Vagina (tissue), 2 donors: ENCODE measurements around the gene CNTLN. TPM values are rescaled to one million over a fixed set of nuclear protein-coding genes. Genes with fewer than 3 reads are reported as not detected.
"Not testable (repeated sequence)": the region's sequence is repeated elsewhere in the genome, so short reads cannot be mapped to it uniquely, and the experiment has no call there.

ENCODE experiments used
- DNase-seq, 2 donors: peaks; one replicate each; pipeline ENCODE4 v3.0.0-alpha.2; 2017; ENCODE audit errors: extremely low spot score in 2 of 2
- H3K27ac ChIP-seq: fragments of 200-600 bp; sonication (generic); one replicate; pipeline ENCODE4 v1.5.1; 2019
- H3K27me3 ChIP-seq: fragments of 200-600 bp; sonication (generic); one replicate; pipeline ENCODE4 v1.5.1; 2019
- H3K36me3 ChIP-seq, 2 donors: fragments of 200-600 bp; sonication (generic); one replicate each; pipeline ENCODE4 v1.5.1; 2017 to 2019
- H3K4me1 ChIP-seq: fragments of 200-600 bp; sonication (generic); one replicate; pipeline ENCODE4 v1.5.1; 2019
- H3K4me3 ChIP-seq, 2 donors: fragments of 200-600 bp; sonication (generic); 1 replicate in 1 of 2; 2 replicates in 1 of 2; pipeline ENCODE4 v1.5.1; 2016 to 2019
- H3K9me3 ChIP-seq: fragments of 200-600 bp; sonication (generic); one replicate; pipeline ENCODE4 v1.5.1; 2019
- POLR2A ChIP-seq, 2 donors: fragments of 450-650 bp; IDR thresholded peaks; one replicate each; pipeline ENCODE4 v1.6.1; 2017; ENCODE audit warnings: antibody characterized with exemption in 2 of 2, mild to moderate bottlenecking in 2 of 2, moderate library complexity in 2 of 2
- POLR2AphosphoS5 ChIP-seq, 2 donors: sonication (generic); formaldehyde crosslinking; IDR thresholded peaks; one replicate each; pipeline ENCODE4 v1.9.0; 2017; ENCODE audit warnings: antibody characterized with exemption in 2 of 2, mild to moderate bottlenecking in 2 of 2, low read depth in 1 of 2; ENCODE audit not compliant: insufficient read depth in 1 of 2
- intact Hi-C: fragments of 100-400 bp; cut with DNase I; formaldehyde crosslinking; loops from one replicate; pipeline ENCODE4 v1.15.1; 2023
- total RNA-seq: library from RNA; depleted of rRNA; stranded (reverse); fragments of >200 nt; gene quantifications from one replicate; pipeline ENCODE4 v1.2.3, GENCODE V29; 2016
- TF ChIP-seq, protein P1 (sequence below), 3 experiments: fragments of 450-650 bp in 2 of 3; fragments of 200-600 bp in 1 of 3; sonication (generic) in 1 of 3; IDR thresholded peaks; one replicate each; pipeline ENCODE4 v1.5.1; 2017 to 2019; ENCODE audit warnings: antibody characterized with exemption in 3 of 3, mild to moderate bottlenecking in 2 of 3, moderate library complexity in 2 of 3

The CNTLN gene
- total RNA-seq, 1 donor from 2014 or later, result 13.3 TPM

- no peaks in the 10 kb centered on the region for H3K9me3 ChIP-seq
- H3K27me3 ChIP-seq, result no peaks in the 10 kb centered on the region
- no peak overlapping the region for H3K27ac ChIP-seq
- H3K36me3 ChIP-seq, result peaks cover 0 to 5% of the 10 kb centered on the region in 2 donors
- TF ChIP-seq, protein P1, sequence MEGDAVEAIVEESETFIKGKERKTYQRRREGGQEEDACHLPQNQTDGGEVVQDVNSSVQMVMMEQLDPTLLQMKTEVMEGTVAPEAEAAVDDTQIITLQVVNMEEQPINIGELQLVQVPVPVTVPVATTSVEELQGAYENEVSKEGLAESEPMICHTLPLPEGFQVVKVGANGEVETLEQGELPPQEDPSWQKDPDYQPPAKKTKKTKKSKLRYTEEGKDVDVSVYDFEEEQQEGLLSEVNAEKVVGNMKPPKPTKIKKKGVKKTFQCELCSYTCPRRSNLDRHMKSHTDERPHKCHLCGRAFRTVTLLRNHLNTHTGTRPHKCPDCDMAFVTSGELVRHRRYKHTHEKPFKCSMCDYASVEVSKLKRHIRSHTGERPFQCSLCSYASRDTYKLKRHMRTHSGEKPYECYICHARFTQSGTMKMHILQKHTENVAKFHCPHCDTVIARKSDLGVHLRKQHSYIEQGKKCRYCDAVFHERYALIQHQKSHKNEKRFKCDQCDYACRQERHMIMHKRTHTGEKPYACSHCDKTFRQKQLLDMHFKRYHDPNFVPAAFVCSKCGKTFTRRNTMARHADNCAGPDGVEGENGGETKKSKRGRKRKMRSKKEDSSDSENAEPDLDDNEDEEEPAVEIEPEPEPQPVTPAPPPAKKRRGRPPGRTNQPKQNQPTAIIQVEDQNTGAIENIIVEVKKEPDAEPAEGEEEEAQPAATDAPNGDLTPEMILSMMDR (IDR thresholded peaks at IDR 0.05), result no peak
- TF ChIP-seq POLR2A (IDR thresholded peaks at IDR 0.05) (no peak), POLR2AphosphoS5 (IDR thresholded peaks at IDR 0.05; ENCODE audit: insufficient read depth in 1 of 2, low read depth in 1 of 2) (no peak)
- no peak for DNase-seq
- intact Hi-C loops, result no loop called here
- no peaks in the 10 kb centered on the region for H3K4me1 ChIP-seq
- no peak overlapping the region for H3K4me3 ChIP-seq
These were observed 215.0 kb downstream of the CNTLN start for GRCh38 chr9:17349831-17350230.

DNA sequence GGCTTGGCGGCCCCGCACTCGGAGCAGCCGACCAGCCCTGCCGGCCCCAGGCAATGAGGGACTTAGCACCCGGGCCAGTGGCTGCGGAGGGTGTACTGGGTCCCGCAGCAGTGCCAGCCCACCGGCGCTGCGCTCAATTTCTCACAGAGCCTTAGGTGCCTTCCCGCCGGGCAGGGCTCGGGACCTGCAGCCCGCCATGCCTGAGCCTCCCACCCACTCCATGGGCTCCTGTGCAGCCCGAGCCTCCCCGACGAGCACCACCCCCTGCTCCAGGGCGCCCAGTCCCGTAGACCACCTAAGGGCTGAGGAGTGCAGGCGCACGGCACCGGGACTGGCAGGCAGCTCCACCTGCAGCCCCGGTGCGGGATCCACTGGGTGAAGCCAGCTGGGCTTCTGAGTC lies 219.2 kb downstream of the CNTLN start:
- H3K4me3 ChIP-seq, H3K27ac ChIP-seq, H3K36me3 ChIP-seq, H3K27me3 ChIP-seq, H3K9me3 ChIP-seq, H3K4me1 ChIP-seq, intact Hi-C loops, DNase-seq: not testable (repeated sequence)

DNA sequence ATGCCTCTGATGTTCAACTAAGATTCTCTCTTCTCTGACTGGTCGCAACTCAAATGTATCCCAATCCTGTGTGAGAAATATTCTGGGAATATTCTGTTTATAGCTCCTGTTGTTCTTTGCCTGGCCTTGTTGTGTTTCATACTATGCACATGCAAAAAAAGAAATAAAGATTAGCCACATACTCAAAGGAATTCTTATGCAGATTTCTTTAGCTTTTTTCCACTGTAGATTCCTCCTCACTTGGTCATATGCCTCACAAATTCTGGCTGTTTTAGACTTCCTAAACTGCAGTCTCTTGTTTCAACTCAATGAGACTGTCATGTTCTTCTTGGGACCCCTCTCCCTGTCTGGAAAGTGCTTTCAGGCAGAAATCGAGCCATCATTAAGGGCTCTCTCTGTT lies 226.5 kb downstream of the CNTLN start:
- no peaks in the 10 kb centered on the region for H3K9me3 ChIP-seq
- no peak overlapping the region for H3K27ac ChIP-seq
- H3K36me3 ChIP-seq, result no peaks in the 10 kb centered on the region
- H3K4me3 ChIP-seq, result no peak overlapping the region
- no peak for DNase-seq
- intact Hi-C loops, result no loop called here
- H3K4me1 ChIP-seq, result no peaks in the 10 kb centered on the region
- TF ChIP-seq, protein P1 (IDR thresholded peaks at IDR 0.05), result no peak
- TF ChIP-seq POLR2A (IDR thresholded peaks at IDR 0.05) (no peak), POLR2AphosphoS5 (IDR thresholded peaks at IDR 0.05; ENCODE audit: insufficient read depth in 1 of 2, low read depth in 1 of 2) (no peak)
- no peaks in the 10 kb centered on the region for H3K27me3 ChIP-seq

- H3K9me3 ChIP-seq, result no peaks in the 10 kb centered on the region
- H3K27ac ChIP-seq, result no peak overlapping the region
- H3K4me3 ChIP-seq, result no peak overlapping the region
- H3K36me3 ChIP-seq, result peaks cover 0 to 20% of the 10 kb centered on the region in 2 donors
- intact Hi-C loops, result no loop called here
- no peaks in the 10 kb centered on the region for H3K27me3 ChIP-seq
- DNase-seq, result no peak
- H3K4me1 ChIP-seq, result no peaks in the 10 kb centered on the region
- TF ChIP-seq POLR2A (IDR thresholded peaks at IDR 0.05) (no peak), POLR2AphosphoS5 (IDR thresholded peaks at IDR 0.05; ENCODE audit: insufficient read depth in 1 of 2, low read depth in 1 of 2) (no peak)
- TF ChIP-seq, protein P1 (IDR thresholded peaks at IDR 0.05), result no peak
These were observed 232.2 kb downstream of the CNTLN start for GRCh38 chr9:17367035-17367434.

GRCh38 chr9:17380126-17380861 lies 245.5 kb downstream of the CNTLN start:
- Histone ChIP-seq H3K4me3 (no peak overlapping the region), H3K36me3 (no peaks in the 10 kb centered on the region), H3K9me3 (no peaks in the 10 kb centered on the region), H3K27ac (no peak overlapping the region), H3K4me1 (no peaks in the 10 kb centered on the region), H3K27me3 (no peaks in the 10 kb centered on the region)
- TF ChIP-seq POLR2A (IDR thresholded peaks at IDR 0.05) (no peak), POLR2AphosphoS5 (IDR thresholded peaks at IDR 0.05; ENCODE audit: insufficient read depth in 1 of 2, low read depth in 1 of 2) (no peak)
- TF ChIP-seq, protein P1 (IDR thresholded peaks at IDR 0.05), result no peak
- intact Hi-C loops, result no loop called here
- no peak for DNase-seq
